A673 (cell line): ENCODE measurements around the gene C2CD4B. TPM values are rescaled to one million over a fixed set of nuclear protein-coding genes. Genes with fewer than 3 reads are reported as not detected.

Source experiments
- Bru-seq: library from RNA; stranded (reverse); fragments of 400-500 nt; gene quantifications from one replicate; lab custom pipeline; 2021; lab: Mats Ljungman, UMichigan
- BruChase-seq, 2 experiments: library from RNA; stranded (reverse); fragments of 400-500 nt; gene quantifications; one replicate each; lab custom pipeline; 2021; lab: Mats Ljungman, UMichigan
- BruUV-seq: library from RNA; stranded (reverse); fragments of 400-500 nt; replicated peaks from 2 replicates; lab custom pipeline; 2021; lab: Mats Ljungman, UMichigan
- CTCF ChIA-PET: fragments of 300-600 bp; sonication (Branson Sonifier 250); formaldehyde crosslinking; loops from one replicate; lab custom pipeline; 2022; ENCODE audit warnings: antibody characterized with exemption; lab: Charles Lee
- POLR2A ChIA-PET: fragments of 300-600 bp; sonication (Branson Sonifier 250); formaldehyde crosslinking; loops from one replicate; lab custom pipeline; 2022; ENCODE audit warnings: antibody characterized with exemption; ENCODE audit not compliant: low non-redundant PET; lab: Charles Lee
- DNase-seq: peaks from one replicate; pipeline ENCODE4 v3.0.0-alpha.2; 2015; ENCODE audit warnings: low spot score
- H3K27ac ChIP-seq: fragments of 200-600 bp; sonication (generic); 2 replicates; pipeline ENCODE4 v1.5.1; 2016; ENCODE audit warnings: mixed run types, low read depth, mild to moderate bottlenecking, mixed read lengths, antibody characterized with exemption, low read length; ENCODE audit not compliant: poor library complexity, severe bottlenecking
- H3K27me3 ChIP-seq: fragments of 200-600 bp; sonication (generic); replicated peaks from 2 replicates; pipeline ENCODE4 v1.6.1; 2017; ENCODE audit warnings: mixed run types, low read depth, mild to moderate bottlenecking, mixed read lengths, antibody characterized with exemption, low read length; ENCODE audit not compliant: insufficient read depth, poor library complexity
- H3K36me3 ChIP-seq: fragments of 200-600 bp; sonication (generic); 2 replicates; pipeline ENCODE4 v1.6.1; 2016; ENCODE audit warnings: mixed run types, mild to moderate bottlenecking, mixed read lengths, antibody characterized with exemption, low read length; ENCODE audit not compliant: insufficient read depth, poor library complexity, severe bottlenecking
- H3K4me1 ChIP-seq: fragments of 200-600 bp; sonication (generic); 2 replicates; pipeline ENCODE4 v1.6.1; 2017; ENCODE audit warnings: mixed run types, mild to moderate bottlenecking, mixed read lengths, antibody characterized with exemption, low read length; ENCODE audit not compliant: insufficient read depth, poor library complexity, severe bottlenecking
- H3K4me3 ChIP-seq: fragments of 200-600 bp; sonication (generic); 2 replicates; pipeline ENCODE4 v1.5.1; 2016; ENCODE audit warnings: low read depth, mixed run types, mild to moderate bottlenecking, mixed read lengths, low read length; ENCODE audit not compliant: poor library complexity, severe bottlenecking
- H3K9me3 ChIP-seq: fragments of 200-600 bp; sonication (generic); 2 replicates; pipeline ENCODE4 v1.6.1; 2016; ENCODE audit warnings: mixed run types, low read depth, mild to moderate bottlenecking, mixed read lengths, antibody characterized with exemption, low read length; ENCODE audit not compliant: poor library complexity, severe bottlenecking
- CTCF ChIP-seq: fragments of 300-800, 200-600 bp; sonication (generic); conservative IDR thresholded peaks from 2 replicates; pipeline ENCODE4 v1.5.1; 2017; ENCODE audit warnings: low read depth, mild to moderate bottlenecking, antibody characterized with exemption, low read length, moderate library complexity, mixed read lengths
- EZH2 ChIP-seq: fragments of 200-600 bp; sonication (generic); IDR thresholded peaks from 2 replicates; pipeline ENCODE4 v1.6.1; 2017; ENCODE audit warnings: borderline replicate concordance, low read depth, mild to moderate bottlenecking, mixed read lengths, antibody characterized with exemption, low read length; ENCODE audit not compliant: poor library complexity, severe bottlenecking
- intact Hi-C: fragments of 100-400 bp; cut with micrococcal nuclease; formaldehyde crosslinking; loops from one replicate; pipeline ENCODE4 v1.10.0; 2022; ENCODE audit not compliant: unreplicated experiment
- long read RNA-seq: library from polyadenylated mRNA; stranded (forward); transcript quantifications from one replicate; pipeline ENCODE4 v2.0.0, GENCODE V29; 2022
- total RNA-seq: library from RNA; stranded (reverse); gene quantifications from 2 replicates; pipeline ENCODE4 v1.2.3, GENCODE V29; 2021

Gene C2CD4B
- 0.54 and 0.70 TPM in 2 replicates for total RNA-seq
- Bru-seq, nascent RNA: not detected
- percentile 20 among the genes with signal in this experiment for BruChase-seq, experiment 1, labeled RNA remaining after a 2-hour chase
- BruChase-seq, experiment 2, labeled RNA remaining after a 6-hour chase: percentile 19 among the genes with signal in this experiment
- long read RNA-seq, partial matches to known transcripts: 0 of 1 reads
- long read RNA-seq, other reads (novel, unspliced or antisense): 0 of 1 reads

- TF ChIP-seq CTCF (no peak), EZH2 (no peak)
- Histone ChIP-seq H3K36me3 (no peaks in the 10 kb centered on the region), H3K27ac (no peak within 1 kb of the TSS), H3K27me3 (peaks cover 26% of the 10 kb centered on the region), H3K4me3 (peak within 1 kb of the TSS; percentile 44), H3K4me1 (peaks cover 30% of the 10 kb centered on the region), H3K9me3 (no peaks in the 10 kb centered on the region)
- ChIA-PET CTCF (no interaction called here), POLR2A (no interaction called here)
- intact Hi-C loops: no loop called here
- no peak for DNase-seq
- no TSS peak for BruUV-seq
Observed at GRCh38 chr15:62165104-62165792, at the start of gene C2CD4B. C2CD4B (minus strand) TSS chr15:62165285; CDS start chr15:62164984, 301 bp downstream.

- H3K27ac ChIP-seq: no peak overlapping the region
- no peak overlapping the region for H3K4me3 ChIP-seq
- no peaks in the 10 kb centered on the region for H3K36me3 ChIP-seq
- CTCF ChIA-PET: no interaction called here
- DNase-seq: no peak
- no peaks in the 10 kb centered on the region for H3K4me1 ChIP-seq
- peaks cover 8% of the 10 kb centered on the region for H3K9me3 ChIP-seq
- intact Hi-C loops: no loop called here
- POLR2A ChIA-PET: no interaction called here
- TF ChIP-seq CTCF (no peak), EZH2 (no peak)
- BruUV-seq: no TSS peak
- no peaks in the 10 kb centered on the region for H3K27me3 ChIP-seq
Observed at GRCh38 chr15:62212741-62213140, 47.7 kb upstream of the C2CD4B start.

- BruUV-seq: no TSS peak
- DNase-seq: no peak
- Histone ChIP-seq H3K4me1 (no peaks in the 10 kb centered on the region), H3K4me3 (no peak overlapping the region), H3K27me3 (no peaks in the 10 kb centered on the region), H3K27ac (no peak overlapping the region), H3K36me3 (no peaks in the 10 kb centered on the region), H3K9me3 (no peaks in the 10 kb centered on the region)
- TF ChIP-seq CTCF: no peak
- no peak for TF ChIP-seq EZH2
- intact Hi-C loops: no loop called here
- POLR2A ChIA-PET: no interaction called here
- CTCF ChIA-PET: no interaction called here
Observed at GRCh38 chr15:62211348-62211747, 46.3 kb upstream of the C2CD4B start.
